KBM-7 (cell line): Measurements from ENCODE around the gene ANKRD24.
"Not testable (repeated sequence)": the region's sequence is repeated elsewhere in the genome, so short reads cannot be mapped to it uniquely, and the experiment has no call there.

Source experiments
- DNase-seq: peaks from one replicate; pipeline ENCODE4 v3.0.0-alpha.2; 2015
- in situ Hi-C: fragments of 300-500 bp; cut with MboI; formaldehyde crosslinking; loops from 2 replicates; pipeline ENCODE4 v1.14.3; 2020; ENCODE audit warnings: low sequenced_read_pairs, low pct_unique_long_range_greater_than_20kb, mixed read lengths

Gene ANKRD24

DNA sequence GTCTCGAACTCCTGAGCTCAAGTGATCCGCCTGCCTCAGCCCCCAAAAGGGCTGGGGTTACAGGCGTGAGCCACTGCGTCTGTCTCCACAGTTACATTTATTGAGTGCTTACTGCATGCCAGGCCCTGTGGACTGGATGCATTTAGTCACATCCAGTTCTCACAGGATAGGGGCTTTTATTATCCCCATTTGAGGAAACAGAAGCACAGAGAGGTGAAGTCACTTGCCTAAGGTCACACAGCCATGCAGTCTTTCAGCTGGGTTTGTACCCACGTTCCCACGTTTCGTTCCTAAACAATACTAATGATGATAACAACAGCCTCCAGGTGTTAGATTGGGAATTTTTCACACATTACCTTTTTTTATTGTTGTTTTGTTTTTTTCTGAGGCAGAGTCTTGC, 37.7 kb downstream of the ANKRD24 start:
- in situ Hi-C loops, result loop anchor here (25.0 kb wide), 1 partner anchor 358 kb away; the partner anchor contains the start of gene ZFR2

DNA sequence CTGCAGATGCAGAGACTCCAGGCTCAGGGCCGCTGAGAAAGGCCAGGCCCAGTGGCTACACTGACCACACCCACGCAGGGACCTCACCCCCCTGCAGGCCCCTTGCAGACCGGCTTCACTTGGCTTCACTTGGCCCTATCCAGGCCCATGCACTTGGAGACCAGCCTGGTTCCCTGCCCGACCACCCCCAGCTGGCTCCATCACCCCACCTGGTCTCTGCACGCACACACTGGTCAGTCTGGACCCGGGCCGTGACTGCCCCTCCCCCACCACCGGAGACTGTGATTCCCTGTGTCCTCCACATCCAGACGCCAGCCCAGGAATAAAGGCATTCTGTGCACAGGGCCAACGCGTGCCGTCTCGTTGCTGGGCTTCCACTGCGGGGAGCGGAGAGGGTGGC, 42.0 kb downstream of the ANKRD24 start:
- in situ Hi-C loops, result loop anchor here (25.0 kb wide), 1 partner anchor 362 kb away; the partner anchor contains the start of gene ZFR2
- DNase-seq, result no peak

More for the DNA sequence above, 37.7 kb downstream of the ANKRD24 start:
- DNase-seq, result no peak

DNA sequence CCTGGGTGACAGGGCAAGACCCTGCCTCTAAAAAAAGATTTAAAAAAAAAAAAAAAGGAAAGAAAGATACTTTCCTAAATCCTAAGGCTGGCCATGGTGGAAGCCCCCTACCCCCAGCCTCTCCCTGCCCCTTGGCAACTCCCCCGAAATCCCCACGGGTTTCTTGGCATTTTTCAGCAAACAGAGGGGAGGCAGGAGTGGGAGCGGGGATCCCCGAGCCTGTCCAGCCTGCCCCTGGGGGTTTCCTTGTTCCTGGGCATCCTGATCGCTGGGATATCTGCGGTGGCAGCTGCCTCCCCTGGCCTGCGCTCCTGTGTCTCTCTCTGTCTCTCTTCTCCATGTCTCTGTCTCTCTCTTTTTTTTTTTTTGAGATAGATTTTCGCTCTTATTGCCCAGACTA, 43.4 kb downstream of the ANKRD24 start:
- in situ Hi-C loops, result no loop called here
- no peak for DNase-seq

DNA sequence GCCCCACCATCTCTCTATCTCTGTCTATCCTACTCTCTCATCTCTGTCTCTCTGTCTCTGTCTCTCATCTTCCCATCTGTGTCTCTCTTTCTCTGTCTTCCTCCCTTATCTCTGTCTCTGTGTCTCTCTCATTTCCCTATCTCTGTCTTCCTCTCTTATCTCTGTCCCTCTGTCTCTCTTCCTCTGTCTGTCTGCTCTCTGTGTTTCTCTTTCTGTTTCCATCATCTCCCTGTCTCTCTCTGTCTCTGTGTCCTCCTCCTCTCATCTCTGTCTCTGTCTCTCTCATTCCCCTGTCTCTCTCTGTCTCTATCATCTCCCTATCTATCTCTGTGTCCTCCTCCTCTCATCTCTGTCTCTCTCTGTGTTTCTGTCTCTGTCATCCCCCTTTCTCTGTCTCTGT, 45.3 kb downstream of the ANKRD24 start:
- in situ Hi-C loops, result no loop called here
- no peak for DNase-seq

DNA sequence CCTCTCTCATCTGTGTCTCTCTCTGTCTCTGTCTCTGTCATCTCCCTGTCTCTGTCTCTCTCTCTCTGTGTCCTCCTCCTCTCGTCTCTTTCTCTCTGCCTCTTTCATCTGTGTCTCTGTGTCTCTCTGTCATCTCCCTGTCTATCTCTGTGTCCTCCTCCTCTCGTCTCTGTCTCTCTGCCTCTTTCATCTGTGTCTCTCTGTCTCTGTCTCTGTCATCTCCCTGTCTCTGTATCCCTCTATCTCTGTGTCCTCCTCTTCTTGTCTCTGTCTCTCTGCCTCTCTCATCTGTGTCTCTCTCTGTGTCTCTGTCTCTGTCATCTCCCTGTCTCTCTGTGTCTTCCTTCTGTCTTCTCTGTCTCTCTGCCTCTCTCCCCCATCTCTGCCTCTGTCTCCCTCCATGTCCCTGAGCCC, 46.3 kb downstream of the ANKRD24 start:
- in situ Hi-C loops, result no loop called here
- no peak for DNase-seq

DNA sequence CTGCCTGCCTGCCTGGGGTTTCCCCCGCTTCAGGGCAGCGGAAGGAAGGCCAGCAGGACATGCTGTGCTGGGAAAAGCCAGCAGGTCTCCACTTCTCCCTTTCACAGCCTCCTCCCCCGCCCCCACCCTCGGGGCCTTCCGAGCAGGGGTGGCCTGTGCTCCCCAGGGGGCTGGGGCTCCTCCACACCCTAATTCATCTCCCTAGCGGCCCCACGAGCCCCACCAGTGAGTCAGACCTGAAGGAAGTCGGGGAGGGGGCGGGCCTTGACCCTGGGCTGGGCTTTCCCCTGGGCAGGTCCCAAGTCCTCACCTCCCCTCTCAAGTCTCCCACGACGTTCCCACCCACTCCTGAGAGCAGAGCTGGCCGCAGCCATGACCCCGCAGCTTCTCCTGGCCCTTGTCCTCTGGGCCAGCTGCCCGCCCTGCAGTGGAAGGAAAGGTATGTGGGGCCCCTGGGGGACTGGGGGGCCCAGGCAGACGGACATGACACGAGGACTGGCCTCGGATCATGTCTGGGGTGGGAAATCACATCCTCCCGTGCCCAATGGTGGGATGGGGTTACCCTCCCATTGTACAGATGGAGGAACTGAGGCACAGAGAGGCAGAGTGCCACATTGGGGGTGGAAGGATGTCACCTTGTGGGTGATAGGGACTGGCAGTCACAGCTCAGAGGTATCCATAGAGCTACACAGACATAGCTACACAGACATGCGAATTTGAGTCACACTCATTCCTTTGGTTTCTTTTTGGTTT, 46.9 kb downstream of the ANKRD24 start, which contains the start of gene EBI3:
Gene EBI3 (plus strand): TSS at position 345 of the 753 bp plus-strand sequence. CDS start 28 bp downstream, at position 373.
- in situ Hi-C loops, result no loop called here
- peak; percentile 31 for DNase-seq

DNA sequence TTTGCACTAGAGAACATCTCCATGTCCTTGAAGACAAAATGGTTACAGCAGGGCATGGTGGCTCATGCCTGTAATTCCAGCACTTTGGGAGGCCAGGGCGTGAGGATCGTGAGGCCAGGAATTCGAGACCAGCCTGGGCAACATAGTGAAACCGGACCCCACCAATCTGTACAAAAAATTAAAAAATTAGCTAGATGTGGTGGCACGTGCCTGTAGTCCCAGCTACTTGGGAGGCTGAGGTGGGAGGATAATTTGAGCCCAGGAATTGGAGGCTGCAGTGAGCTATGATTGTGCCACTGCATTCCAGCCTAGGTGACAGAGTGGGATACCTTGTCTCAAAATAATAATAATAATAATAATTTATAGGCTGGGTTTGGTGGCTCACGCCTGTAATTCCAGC, 47.7 kb downstream of the ANKRD24 start:
- DNase-seq, in situ Hi-C loops: not testable (repeated sequence)

DNA sequence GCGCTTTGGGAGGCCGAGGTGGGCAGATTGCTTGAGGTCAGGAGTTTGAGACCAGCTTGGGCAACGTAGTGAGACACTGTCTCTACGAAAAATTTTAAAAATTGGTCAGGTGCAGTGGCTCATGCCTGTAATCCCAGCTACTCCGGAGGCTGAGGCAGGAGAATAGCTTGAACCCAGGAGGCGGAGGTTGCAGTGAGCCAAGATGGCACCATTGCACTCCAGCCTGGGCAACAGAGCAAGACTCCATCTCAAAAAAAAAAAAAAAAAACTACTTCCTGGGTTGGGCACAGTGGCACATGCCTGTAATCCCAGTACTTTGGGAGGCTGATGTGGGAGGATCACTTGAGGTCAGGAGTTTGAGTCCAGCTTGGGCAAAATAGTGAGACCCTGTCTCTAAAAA, 49.0 kb downstream of the ANKRD24 start:
- in situ Hi-C loops, DNase-seq: not testable (repeated sequence)

DNA sequence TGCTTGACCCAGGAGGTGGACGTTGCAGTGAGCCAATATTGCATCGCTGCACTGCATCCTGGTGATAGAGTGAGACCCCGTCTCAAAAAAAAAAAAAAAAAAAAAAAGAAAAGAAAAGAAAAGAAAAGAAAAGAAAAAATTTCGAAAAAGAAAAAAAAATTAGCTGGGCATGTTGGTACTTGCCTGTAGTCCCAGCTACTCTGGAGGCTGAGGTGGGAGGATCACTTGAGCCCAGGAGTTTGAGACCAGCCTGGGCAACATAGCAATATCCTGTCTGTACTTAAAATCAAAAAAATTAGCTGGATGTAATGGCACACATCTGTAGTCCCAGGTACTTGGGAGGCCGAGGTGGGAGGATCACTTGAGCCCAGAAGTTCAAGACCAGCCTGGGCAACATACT, 49.6 kb downstream of the ANKRD24 start:
- in situ Hi-C loops, result not testable (repeated sequence)
- DNase-seq, result peak; percentile 14

DNA sequence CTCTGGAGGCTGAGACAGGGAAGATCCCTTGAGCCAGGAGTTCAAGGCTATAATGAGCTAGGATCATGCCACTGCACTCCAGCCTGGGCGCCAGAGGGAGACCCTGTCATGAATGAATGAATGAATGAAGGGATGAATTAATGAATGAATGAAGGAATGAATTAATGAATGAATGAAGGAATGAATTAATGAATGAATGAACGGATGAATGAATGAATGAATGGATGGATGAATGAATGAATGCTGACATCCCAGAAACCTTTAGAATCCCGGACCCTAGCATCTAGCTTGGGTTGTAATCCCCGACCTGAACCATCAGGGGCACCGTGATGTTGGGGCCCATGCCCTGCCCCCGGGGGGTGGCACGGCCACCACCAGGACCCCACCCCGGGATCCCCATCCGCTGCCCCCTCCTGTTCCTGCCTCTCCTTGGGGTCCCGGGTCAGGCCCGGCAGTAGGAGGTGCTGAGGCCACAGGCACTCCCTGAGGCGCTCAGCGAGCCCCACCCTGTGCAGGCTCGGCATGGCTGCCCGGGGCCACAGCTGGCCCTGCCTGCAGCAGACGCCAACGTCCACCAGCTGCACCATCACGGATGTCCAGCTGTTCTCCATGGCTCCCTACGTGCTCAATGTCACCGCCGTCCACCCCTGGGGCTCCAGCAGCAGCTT, 50.3 kb downstream of the ANKRD24 start:
- DNase-seq, result no peak
- in situ Hi-C loops, result no loop called here

DNA sequence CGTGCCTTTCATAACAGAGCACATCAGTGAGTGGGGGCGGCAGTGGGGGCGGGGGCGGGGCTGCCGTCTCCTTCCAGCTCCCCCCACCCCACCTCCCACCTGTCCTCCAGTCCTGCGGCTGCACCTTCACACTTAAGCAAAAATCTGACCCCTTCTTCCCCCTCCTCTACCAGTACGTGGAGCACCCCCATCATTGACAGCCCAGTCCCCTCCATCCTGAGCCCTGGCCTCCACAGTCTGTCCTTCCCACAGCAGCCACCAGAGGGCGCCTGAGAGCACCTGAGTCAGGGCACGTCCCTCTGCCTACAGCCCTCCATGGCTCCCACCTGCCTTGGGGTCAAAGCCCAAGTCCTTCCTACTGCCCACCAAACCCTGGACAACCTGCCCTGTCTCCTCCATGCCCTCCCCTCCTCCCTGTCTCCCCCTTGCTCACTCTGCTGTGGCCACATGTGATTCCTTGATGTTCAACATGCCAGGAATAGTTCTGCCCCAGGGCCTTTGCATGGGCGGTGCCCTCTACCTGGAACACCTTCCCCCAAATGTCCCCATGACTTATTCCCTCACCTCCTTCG, 50.9 kb downstream of the ANKRD24 start:
- peak; percentile 57 for DNase-seq

DNA sequence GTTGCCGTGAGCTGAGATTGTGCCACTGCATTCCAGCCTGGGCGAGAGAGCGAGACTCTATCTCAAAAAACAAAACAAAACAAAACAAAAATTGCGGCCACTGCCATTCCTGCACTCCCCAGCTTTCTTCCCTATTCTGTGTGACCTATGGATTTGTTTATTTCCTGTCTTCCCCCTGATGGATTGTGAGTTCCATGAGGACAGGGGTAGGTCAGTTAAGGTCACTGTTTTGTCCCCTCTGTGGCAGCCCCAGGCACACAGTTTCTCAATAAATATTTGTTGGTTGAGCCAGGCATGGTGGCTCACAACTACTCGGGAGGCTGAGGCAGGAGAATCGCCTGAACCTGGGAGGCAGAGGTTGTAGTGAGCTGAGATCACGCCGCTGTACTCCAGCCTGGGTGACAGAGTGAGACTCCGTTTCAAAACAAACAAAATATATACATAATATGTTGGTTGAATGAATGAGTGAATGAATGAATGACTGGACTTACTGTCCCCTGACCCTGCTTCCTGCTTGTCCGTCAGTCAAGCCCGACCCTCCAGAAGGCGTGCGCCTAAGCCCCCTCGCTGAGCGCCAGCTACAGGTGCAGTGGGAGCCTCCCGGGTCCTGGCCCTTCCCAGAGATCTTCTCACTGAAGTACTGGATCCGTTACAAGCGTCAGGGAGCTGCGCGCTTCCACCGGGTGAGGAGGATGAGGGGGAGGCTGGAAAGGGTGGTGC, 51.8 kb downstream of the ANKRD24 start:
- DNase-seq, result no peak
- in situ Hi-C loops, result no loop called here

More for the DNA sequence above, 50.9 kb downstream of the ANKRD24 start:
- in situ Hi-C loops, result no loop called here

DNA sequence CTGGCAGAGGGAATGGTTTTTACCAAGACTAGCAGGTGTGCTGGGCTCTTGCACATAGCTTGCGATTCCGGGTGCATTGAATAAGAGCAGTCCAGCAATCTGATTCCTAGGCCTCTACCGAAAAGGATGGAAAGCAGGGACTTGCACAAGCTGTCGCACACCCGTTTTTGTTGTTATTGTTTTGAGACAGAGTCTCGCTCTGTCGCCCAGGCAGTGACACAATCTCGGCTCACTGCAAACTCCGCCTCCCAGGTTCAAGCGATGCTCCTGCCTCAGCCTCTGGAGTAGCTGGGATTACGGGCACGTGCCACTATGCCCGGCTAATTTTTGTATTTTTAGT, 52.3 kb downstream of the ANKRD24 start:
- in situ Hi-C loops, result no loop called here
- DNase-seq, result no peak

DNA sequence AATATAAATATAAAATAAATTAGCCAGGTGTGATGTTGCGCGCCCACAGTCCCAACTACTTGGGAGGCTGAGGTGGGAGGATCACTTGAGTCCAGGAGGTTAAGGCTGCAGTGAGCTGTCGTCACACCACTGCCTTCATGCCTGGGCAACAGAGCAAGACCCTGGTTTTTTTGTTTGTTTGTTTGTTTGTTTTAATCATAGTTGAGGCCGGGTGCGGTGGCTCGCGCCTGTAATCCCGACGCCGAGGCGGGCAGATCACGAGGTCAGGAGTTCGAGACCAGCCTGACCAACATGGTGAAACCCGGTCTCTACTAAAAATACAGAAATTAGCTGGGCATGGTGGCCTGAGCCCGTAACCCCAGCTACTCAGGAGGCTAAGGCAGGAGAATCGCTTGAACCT, 55.0 kb downstream of the ANKRD24 start:
- DNase-seq, in situ Hi-C loops: not testable (repeated sequence)

DNA sequence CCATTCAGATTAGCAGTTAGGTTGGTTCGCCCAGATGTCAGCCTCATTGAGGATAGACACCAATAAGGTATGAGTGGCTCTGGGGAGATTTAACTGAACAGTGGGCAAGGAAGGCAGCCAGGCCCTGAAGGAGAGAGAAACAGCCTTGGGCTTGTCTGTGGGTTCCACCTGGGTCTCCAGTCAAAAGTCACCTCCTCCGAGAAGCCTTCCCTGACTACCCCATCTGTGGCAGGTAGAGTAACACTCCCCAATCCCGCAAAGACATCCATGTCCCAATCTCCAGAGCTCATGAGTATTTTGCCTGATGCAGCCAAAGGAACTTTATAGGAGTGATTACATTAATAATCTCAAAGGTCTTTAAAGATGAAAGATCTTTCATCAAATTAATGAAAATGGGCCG, 56.3 kb downstream of the ANKRD24 start:
- no peak for DNase-seq
- in situ Hi-C loops, result no loop called here

DNA sequence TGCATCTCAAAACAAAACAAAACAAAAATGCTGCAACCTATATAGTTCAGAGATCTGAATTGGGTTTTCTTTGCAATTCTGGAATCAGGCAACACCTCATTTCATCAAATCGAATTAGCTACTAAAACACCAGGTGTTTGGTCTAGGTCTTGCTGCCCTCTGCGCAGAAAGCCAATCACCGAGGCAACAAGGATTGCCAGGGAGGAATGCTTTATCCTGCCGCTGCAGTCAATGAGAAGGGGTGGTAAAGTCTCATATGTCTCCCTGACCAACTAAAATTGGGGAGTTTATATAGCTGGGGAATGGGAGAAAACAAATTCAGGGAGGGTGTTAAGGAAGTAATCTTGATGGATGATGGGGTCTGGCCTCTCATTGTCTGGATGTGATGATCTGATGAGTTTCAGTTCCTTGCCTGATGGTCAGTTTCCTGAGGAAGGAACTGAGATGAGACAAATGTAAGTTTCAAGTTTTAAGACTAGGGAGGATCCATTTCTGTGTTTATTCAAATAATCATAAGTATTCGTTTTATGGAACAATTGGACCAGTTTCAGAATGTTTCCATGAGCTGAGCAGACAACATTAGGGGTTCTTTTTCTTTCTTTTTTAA, 59.4 kb downstream of the ANKRD24 start:
- in situ Hi-C loops, result no loop called here
- DNase-seq, result no peak

DNA sequence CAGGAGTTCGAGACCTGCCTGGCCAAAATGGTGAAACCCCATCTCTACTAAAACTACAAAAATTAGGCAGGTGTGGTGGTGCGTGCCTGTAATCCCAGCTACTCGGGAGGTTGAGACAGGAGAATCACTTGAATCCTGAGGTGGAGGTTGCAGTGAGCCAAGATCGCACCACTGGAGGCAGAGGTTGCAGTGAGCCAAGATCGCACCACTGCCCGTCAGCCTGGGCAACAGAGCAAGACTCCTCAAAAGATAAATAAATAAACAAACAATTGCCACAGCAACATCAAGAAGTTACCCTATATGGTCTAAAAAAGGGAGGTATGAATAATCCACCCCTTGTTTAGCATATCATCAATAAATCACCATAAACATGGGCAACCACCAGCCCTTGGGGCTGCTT, 63.4 kb downstream of the ANKRD24 start:
- in situ Hi-C loops, DNase-seq: not testable (repeated sequence)

DNA sequence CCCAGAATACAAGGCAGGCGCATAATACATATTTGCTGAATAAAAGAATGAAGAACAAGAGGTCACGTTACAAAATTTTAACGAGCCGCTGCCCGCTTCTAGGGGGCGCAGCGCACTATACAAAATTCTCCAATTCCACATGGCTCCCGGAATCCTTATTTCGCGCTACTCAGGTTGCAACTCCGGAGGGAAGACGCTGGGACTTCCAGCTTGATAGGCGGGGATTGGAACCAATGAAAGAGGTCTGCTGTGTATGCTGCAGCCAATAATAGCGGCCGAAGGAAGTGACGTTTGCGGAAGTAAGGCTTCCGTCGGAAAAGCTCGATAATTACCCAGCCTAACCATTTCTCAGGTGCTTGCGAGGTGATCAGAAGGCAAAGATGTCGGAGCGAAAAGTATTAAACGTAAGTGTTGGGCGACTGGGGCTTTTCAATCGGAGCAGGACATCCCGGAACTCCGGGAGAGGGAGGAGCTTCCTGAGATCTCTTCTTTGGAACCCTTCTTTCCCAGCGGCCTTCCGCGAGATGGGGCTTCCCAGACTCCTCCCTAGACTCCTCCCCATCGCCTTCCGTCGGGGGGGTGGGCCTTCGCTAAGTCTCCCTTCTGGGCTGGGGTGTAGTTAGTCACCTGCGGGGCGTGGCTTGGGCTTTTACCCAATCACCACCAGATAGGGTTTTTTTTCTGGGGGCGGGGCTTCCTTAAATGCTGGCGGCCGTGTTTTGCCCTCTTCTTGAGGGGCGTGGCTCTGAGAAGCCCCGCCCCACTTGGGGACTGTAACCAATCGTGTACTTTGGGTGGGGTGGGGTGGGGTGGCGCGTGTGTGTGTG, 64.5 kb downstream of the ANKRD24 start, which contains the start of gene YJU2:
Gene YJU2 (plus strand): TSS at position 314 of the 827 bp plus-strand sequence. CDS start 67 bp downstream, at position 381.
- in situ Hi-C loops, result no loop called here
- peak; percentile 100 for DNase-seq
